PFSK-1 (cell line): Measurements from ENCODE around the gene PSTK.

Experiments used
- FOXP2 ChIP-seq: optimal IDR thresholded peaks from 2 replicates; pipeline ENCODE3; 2011; ENCODE audit warnings: borderline replicate concordance, control low read depth, inconsistent platforms; ENCODE audit not compliant: insufficient read depth; ENCODE audit errors: extremely low read length, extremely low read depth
- POLR2AphosphoS5 ChIP-seq: IDR thresholded peaks from 2 replicates; pipeline ENCODE4 v1.6.1; 2012; ENCODE audit warnings: low read depth, mild to moderate bottlenecking, control low read depth, low read length, moderate library complexity
- REST ChIP-seq, 2 experiments: IDR thresholded peaks; 2 replicates each; pipeline versions ENCODE4 v1.6.1 to v1.8.0; 2011 to 2012; ENCODE audit warnings: low read depth in 2 of 2, low read length in 2 of 2, control low read depth in 1 of 2, inconsistent platforms in 1 of 2, mild to moderate bottlenecking in 1 of 2, moderate library complexity in 1 of 2; ENCODE audit not compliant: insufficient read depth in 1 of 2
- SIN3A ChIP-seq: IDR thresholded peaks from 2 replicates; pipeline ENCODE4 v1.6.1; 2012; ENCODE audit warnings: mild to moderate bottlenecking, low read length, moderate library complexity, borderline replicate concordance; ENCODE audit not compliant: insufficient read depth
- TAF1 ChIP-seq: IDR thresholded peaks from 2 replicates; pipeline ENCODE4 v1.6.1; 2012; ENCODE audit warnings: low read length, control low read depth, borderline replicate concordance; ENCODE audit not compliant: insufficient read depth

- no peak for TF ChIP-seq REST (IDR thresholded peaks at IDR 0.05; ENCODE audit: insufficient read depth in 1 of 2, low read depth in 2 of 2, low read length in 2 of 2)
- no peak for TF ChIP-seq FOXP2
- TF ChIP-seq TAF1: no peak
- no peak for TF ChIP-seq POLR2AphosphoS5
- no peak for TF ChIP-seq SIN3A
These were observed 39.9 kb downstream of the PSTK start for GRCh38 chr10:123019941-123020703.
